M059J (cell line): ENCODE measurements around the gene LGALS16. TPM values are rescaled to one million over a fixed set of nuclear protein-coding genes. Genes with fewer than 3 reads are reported as not detected.

Experiments
- total RNA-seq: library from RNA; depleted of rRNA; stranded (reverse); fragments of >200 nt; shearing (Covaris generic); gene quantifications from 2 replicates; pipeline ENCODE4 v1.2.3, GENCODE V29; 2014; rRNA removed

Gene LGALS16
- total RNA-seq, 1 experiment from 2014 or later = not detected

Other genes with a start within 250 kb of the LGALS16 start
- gene ZFP36, start 249.1 kb upstream of the LGALS16 start, total RNA-seq = 6.0 and 10.8 TPM in 2 replicates
- 8.6 and 11.7 TPM in 2 replicates for gene PLEKHG2, start 243.2 kb upstream of the LGALS16 start, total RNA-seq
- 26.6 and 28.7 TPM in 2 replicates for gene RPS16, start 220.0 kb upstream of the LGALS16 start, total RNA-seq
- gene SUPT5H, start 210.3 kb upstream of the LGALS16 start, total RNA-seq = 68.4 and 97.7 TPM in 2 replicates
- 88.1 and 93.0 TPM in 2 replicates for gene TIMM50, start 175.1 kb upstream of the LGALS16 start, total RNA-seq
- gene DLL3, start 157.0 kb upstream of the LGALS16 start, total RNA-seq = 0.86 and 2.3 TPM in 2 replicates
- not detected in 2 replicates for gene SELENOV, start 140.8 kb upstream of the LGALS16 start, total RNA-seq
- gene EID2B, start 123.1 kb upstream of the LGALS16 start, total RNA-seq = 7.4 and 8.9 TPM in 2 replicates
- 16.4 and 20.0 TPM in 2 replicates for gene EID2, start 115.8 kb upstream of the LGALS16 start, total RNA-seq
- not detected in 2 replicates for gene LGALS13, start 53.4 kb upstream of the LGALS16 start, total RNA-seq
- not detected in 2 replicates for gene LGALS14, start 48.6 kb downstream of the LGALS16 start, total RNA-seq
- gene CLC, start 82.1 kb downstream of the LGALS16 start, total RNA-seq = not detected in 2 replicates
- gene LEUTX, start 122.9 kb downstream of the LGALS16 start, total RNA-seq = not detected in 2 replicates
- 4.9 and 10.6 TPM in 2 replicates for gene DYRK1B, start 178.2 kb downstream of the LGALS16 start, total RNA-seq
- 153 and 191 TPM in 2 replicates for gene FBL, start 190.5 kb downstream of the LGALS16 start, total RNA-seq